NCI-H82 treated with DMSO at 0.1 percent for 48 hours (cell line): ENCODE measurements around the gene SLC7A6.

Source experiments
- DNase-seq: peaks from one replicate; lab custom pipeline; 2025; ENCODE audit not compliant: unreplicated experiment; lab: John Stamatoyannopoulos, UW

The SLC7A6 gene

GRCh38 chr16:68234188-68235107 lies 29.9 kb upstream of the SLC7A6 start:
- DNase-seq = no peak

- no peak for DNase-seq
These were observed 29.0 kb upstream of the SLC7A6 start for GRCh38 chr16:68235108-68235886.

- DNase-seq = no peak
These were observed 28.5 kb upstream of the SLC7A6 start, which contains the start of gene ESRP2 for GRCh38 chr16:68235887-68236136. TSS of gene ESRP2 (minus strand) at chr16:68236127. CDS start at chr16:68236045, 82 bp downstream.

GRCh38 chr16:68236137-68236825 lies 28.0 kb upstream of the SLC7A6 start:
- no peak for DNase-seq

- DNase-seq = no peak
These were observed 27.5 kb upstream of the SLC7A6 start for GRCh38 chr16:68236826-68237242.

- DNase-seq = peak; percentile 91
These were observed 26.9 kb upstream of the SLC7A6 start for GRCh38 chr16:68237243-68238028.

- DNase-seq = no peak
These were observed 26.3 kb upstream of the SLC7A6 start for GRCh38 chr16:68238029-68238345.

- no peak for DNase-seq
These were observed 22.2 kb upstream of the SLC7A6 start for GRCh38 chr16:68242085-68242484.

GRCh38 chr16:68242926-68243858 lies 21.1 kb upstream of the SLC7A6 start:
- no peak for DNase-seq

GRCh38 chr16:68244481-68244902 lies 19.8 kb upstream of the SLC7A6 start:
- no peak for DNase-seq

GRCh38 chr16:68244903-68245853 lies 19.1 kb upstream of the SLC7A6 start, which contains the start of gene PLA2G15:
TSS of gene PLA2G15 (plus strand) at chr16:68245373. CDS start at chr16:68245427, 54 bp downstream.
- peak; percentile 51 for DNase-seq

GRCh38 chr16:68246121-68246520 lies 18.2 kb upstream of the SLC7A6 start:
- no peak for DNase-seq

GRCh38 chr16:68246666-68247065 lies 17.7 kb upstream of the SLC7A6 start:
- no peak for DNase-seq

- DNase-seq = no peak
These were observed 16.9 kb upstream of the SLC7A6 start for GRCh38 chr16:68247400-68247799.

GRCh38 chr16:68247932-68248331 lies 16.4 kb upstream of the SLC7A6 start:
- DNase-seq = no peak

- DNase-seq = no peak
These were observed 15.0 kb upstream of the SLC7A6 start for GRCh38 chr16:68249371-68249770.

- no peak for DNase-seq
These were observed 13.4 kb upstream of the SLC7A6 start for GRCh38 chr16:68250951-68251350.

GRCh38 chr16:68251832-68252231 lies 12.5 kb upstream of the SLC7A6 start:
- no peak for DNase-seq

- DNase-seq = no peak
These were observed 11.9 kb upstream of the SLC7A6 start for GRCh38 chr16:68252383-68252782.
